RWPE2 (cell line): ENCODE measurements around the gene PAQR8.

Experiments used
- ATAC-seq: fragments of 200-7000 bp; cut with Tn5 transposase; 3 replicates; pipeline ENCODE4 v1.9.1; 2021; ENCODE audit warnings: low read depth
- DNase-seq: peaks from one replicate; pipeline ENCODE4 v3.0.0-alpha.2; 2020; ENCODE audit warnings: low spot score
- H3K27ac ChIP-seq: fragments of 450-650 bp; 2 replicates; pipeline ENCODE4 v1.5.1; 2017; ENCODE audit warnings: mild to moderate bottlenecking; ENCODE audit not compliant: poor library complexity, severe bottlenecking
- H3K27me3 ChIP-seq: fragments of 250-450 bp; sonication (Bioruptor Pico); 2 replicates; pipeline ENCODE4 v1.5.1; 2021; ENCODE audit warnings: mild to moderate bottlenecking, moderate library complexity; ENCODE audit not compliant: insufficient read depth, poor library complexity, severe bottlenecking
- H3K36me3 ChIP-seq: fragments of 250-450 bp; sonication (Bioruptor Pico); 2 replicates; pipeline ENCODE4 v1.5.1; 2020; ENCODE audit warnings: low read depth, mild to moderate bottlenecking, moderate library complexity
- H3K4me1 ChIP-seq: fragments of 250-450 bp; sonication (Bioruptor Pico); 2 replicates; pipeline ENCODE4 v1.5.1; 2021; ENCODE audit warnings: mild to moderate bottlenecking, moderate library complexity; ENCODE audit not compliant: insufficient read depth, poor library complexity, severe bottlenecking
- H3K4me3 ChIP-seq: fragments of 250-450 bp; sonication (Bioruptor Pico); 2 replicates; pipeline ENCODE4 v1.5.1; 2021; ENCODE audit warnings: mild to moderate bottlenecking, moderate library complexity; ENCODE audit not compliant: severe bottlenecking
- H3K9me3 ChIP-seq: fragments of 250-450 bp; sonication (Bioruptor Pico); 2 replicates; pipeline ENCODE4 v1.5.1; 2021; ENCODE audit warnings: mild to moderate bottlenecking, moderate library complexity; ENCODE audit not compliant: severe bottlenecking
- CTCF ChIP-seq: fragments of 450-650 bp; IDR thresholded peaks from one replicate; pipeline ENCODE4 v1.5.1; 2017; ENCODE audit warnings: mild to moderate bottlenecking, moderate library complexity; ENCODE audit not compliant: poor library complexity, severe bottlenecking

PAQR8 gene

GRCh38 chr6:52403086-52403485, 41.1 kb downstream of the PAQR8 start:
- H3K4me3 ChIP-seq: no peak overlapping the region
- H3K36me3 ChIP-seq: no peaks in the 10 kb centered on the region
- no peaks in the 10 kb centered on the region for H3K9me3 ChIP-seq
- no peak for DNase-seq
- no peak for TF ChIP-seq CTCF
- H3K27ac ChIP-seq: no peak overlapping the region
- no peaks in the 10 kb centered on the region for H3K27me3 ChIP-seq
- no peak for ATAC-seq
- H3K4me1 ChIP-seq: no peaks in the 10 kb centered on the region

- no peak for DNase-seq
- ATAC-seq: no peak
- H3K36me3 ChIP-seq: no peaks in the 10 kb centered on the region
- no peaks in the 10 kb centered on the region for H3K9me3 ChIP-seq
- H3K27me3 ChIP-seq: no peaks in the 10 kb centered on the region
- no peak overlapping the region for H3K4me3 ChIP-seq
- TF ChIP-seq CTCF: no peak
- H3K4me1 ChIP-seq: no peaks in the 10 kb centered on the region
- no peak overlapping the region for H3K27ac ChIP-seq
Observed at GRCh38 chr6:52403627-52404026, 41.7 kb downstream of the PAQR8 start.

GRCh38 chr6:52405243-52405642, 43.3 kb downstream of the PAQR8 start:
- no peaks in the 10 kb centered on the region for H3K4me1 ChIP-seq
- no peaks in the 10 kb centered on the region for H3K36me3 ChIP-seq
- TF ChIP-seq CTCF: no peak
- no peak overlapping the region for H3K4me3 ChIP-seq
- no peak overlapping the region for H3K27ac ChIP-seq
- no peak for ATAC-seq
- DNase-seq: no peak
- H3K9me3 ChIP-seq: no peaks in the 10 kb centered on the region
- H3K27me3 ChIP-seq: no peaks in the 10 kb centered on the region

GRCh38 chr6:52407467-52407866, 45.5 kb downstream of the PAQR8 start:
- no peak overlapping the region for H3K27ac ChIP-seq
- no peak for DNase-seq
- 0 out of 3 replicates have a peak, but pooled peaks have one; percentile 36 for ATAC-seq
- H3K27me3 ChIP-seq: no peaks in the 10 kb centered on the region
- no peaks in the 10 kb centered on the region for H3K4me1 ChIP-seq
- H3K4me3 ChIP-seq: no peak overlapping the region
- TF ChIP-seq CTCF: peak; percentile 80
- no peaks in the 10 kb centered on the region for H3K36me3 ChIP-seq
- H3K9me3 ChIP-seq: no peaks in the 10 kb centered on the region

- no peaks in the 10 kb centered on the region for H3K9me3 ChIP-seq
- no peak for TF ChIP-seq CTCF
- no peaks in the 10 kb centered on the region for H3K4me1 ChIP-seq
- no peaks in the 10 kb centered on the region for H3K27me3 ChIP-seq
- H3K27ac ChIP-seq: no peak overlapping the region
- H3K4me3 ChIP-seq: no peak overlapping the region
- ATAC-seq: no peak
- no peak for DNase-seq
- H3K36me3 ChIP-seq: no peaks in the 10 kb centered on the region
Observed at GRCh38 chr6:52409499-52409898, 47.5 kb downstream of the PAQR8 start.
